A375 (cell line): ENCODE data around the gene ATP2A3. TPM values are rescaled to one million over a fixed set of nuclear protein-coding genes. Genes with fewer than 3 reads are reported as not detected.

Source experiments
- total RNA-seq: library from RNA; depleted of rRNA; stranded (reverse); fragments of >200 nt; shearing (Covaris generic); gene quantifications from 2 replicates; pipeline ENCODE4 v1.2.3, GENCODE V29; 2014; rRNA removed

ATP2A3 gene
- 0.32 and 0.79 TPM in 2 replicates for total RNA-seq

DNA sequence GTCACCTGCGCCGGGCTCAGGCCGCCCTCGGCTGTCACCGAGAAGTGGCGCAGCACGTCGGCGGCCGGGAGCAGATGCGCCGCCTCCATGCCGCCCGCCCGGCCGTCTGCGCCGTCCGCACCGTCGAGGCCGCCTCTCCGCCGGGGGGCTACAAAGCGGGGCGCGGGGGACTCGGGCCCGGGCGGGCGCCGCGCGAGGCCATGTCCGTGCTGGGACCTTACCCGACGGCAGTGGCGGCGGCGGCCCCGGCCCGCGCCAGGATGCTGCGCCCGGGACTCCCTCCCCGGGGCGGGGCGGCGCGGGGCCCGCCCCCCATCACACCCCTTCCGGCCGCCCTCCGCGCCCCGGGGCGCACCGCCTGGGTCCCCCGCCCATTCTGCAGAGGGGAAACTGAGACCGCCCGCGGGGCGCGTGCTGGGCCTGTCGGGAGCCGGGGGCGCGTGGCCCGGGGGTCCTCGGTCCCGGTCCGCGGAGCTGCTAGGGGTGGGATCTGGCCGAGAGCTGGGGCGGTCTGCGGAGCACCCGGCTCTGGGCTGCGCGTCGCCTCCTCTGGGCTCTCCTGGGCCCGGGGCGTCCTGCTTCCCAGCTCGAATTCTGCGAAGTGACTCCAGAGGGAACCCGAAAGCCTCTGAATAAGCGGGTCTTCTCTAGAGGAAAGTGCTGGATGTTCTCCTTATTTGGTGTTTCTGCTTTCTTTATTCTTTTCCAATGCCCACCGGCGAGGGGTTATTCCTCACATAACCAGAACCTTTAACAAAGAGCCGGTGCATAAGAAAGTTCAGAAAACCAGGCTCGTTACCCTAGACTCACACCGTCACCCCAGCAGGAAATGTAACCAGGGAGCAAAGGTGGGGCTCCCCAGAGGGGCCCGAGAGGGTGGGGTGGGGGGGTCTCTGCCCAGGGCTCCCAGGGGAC, at the start of gene ATP2A3:
Gene ATP2A3 (minus strand): TSS at position 235 of the 915 bp plus-strand sequence. CDS start 146 bp downstream, at position 89.

DNA sequence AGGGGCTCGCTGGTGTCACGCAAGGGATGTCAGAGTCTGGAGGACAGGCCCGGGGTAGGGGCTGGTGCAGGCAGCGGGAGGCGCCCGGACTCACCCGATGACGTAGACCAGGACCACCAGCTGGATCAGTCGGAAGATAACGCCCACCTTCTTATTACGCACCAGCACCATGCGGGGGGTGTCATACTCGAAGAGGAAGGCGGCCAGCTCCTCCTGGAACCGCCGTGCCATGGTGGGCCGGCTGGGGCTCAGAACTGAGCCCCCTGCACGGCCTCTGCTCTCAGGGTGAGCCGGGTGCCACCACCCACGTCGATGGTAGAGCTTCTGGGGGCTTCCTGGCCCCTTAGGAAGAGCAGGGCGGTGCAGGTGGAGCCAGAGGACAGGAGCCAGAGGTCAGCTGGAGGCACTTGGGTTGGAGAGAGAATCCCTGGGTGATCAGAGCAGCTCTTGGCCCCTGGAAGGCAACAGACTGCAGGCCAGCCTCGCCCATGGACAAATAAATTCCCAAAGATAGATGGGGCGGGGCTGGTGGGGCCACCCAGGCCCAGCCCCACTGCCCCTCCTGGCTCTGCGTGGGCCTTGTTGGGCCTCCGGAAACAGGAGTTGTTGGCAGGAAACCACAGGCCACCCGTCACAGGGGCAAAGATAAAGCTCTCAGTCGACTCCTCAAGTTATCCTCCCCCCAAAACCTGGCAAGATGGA, 48.1 kb downstream of the ATP2A3 start, which contains the start of gene P2RX1:
Gene P2RX1 (minus strand): TSS at position 471 of the 702 bp plus-strand sequence. CDS start 240 bp downstream, at position 231.

DNA sequence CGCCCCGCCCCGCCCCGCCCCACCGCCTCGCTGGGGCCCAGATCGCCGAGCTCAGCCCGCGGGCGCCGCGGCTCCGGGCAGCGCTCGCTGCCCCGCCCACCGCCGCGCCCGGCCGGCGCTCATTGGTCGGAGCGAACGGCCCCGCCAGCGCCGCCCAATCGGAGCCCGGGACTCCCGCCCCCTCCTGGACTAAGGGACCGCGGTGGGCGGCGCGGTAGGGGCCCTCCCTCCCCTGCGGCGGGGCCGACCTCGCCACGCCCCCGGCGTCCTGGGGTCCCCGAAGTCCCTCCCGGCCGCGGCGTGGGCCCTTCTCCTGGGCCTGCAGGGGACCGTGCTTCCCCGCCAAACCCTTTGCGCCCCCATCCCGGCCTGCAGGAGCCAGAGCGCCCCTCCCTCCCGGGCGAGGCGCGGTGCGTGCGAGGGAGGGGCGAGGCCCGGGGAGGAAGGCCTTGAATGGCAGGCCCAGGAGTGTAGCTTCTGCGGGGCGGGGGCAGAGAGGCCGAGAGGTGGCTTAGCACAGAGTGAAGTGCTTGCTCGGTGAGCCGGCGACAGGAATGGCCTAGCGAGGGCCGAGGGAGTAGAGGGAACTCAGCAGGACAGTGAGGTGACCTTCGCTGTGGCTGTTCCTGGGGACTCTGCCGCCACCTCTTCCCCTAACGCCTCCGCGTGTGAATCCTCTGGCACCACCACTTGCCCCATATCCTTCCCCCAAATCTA, 71.1 kb downstream of the ATP2A3 start, which contains the start of gene CAMKK1:
Gene CAMKK1 (minus strand): TSS at position 51 of the 717 bp plus-strand sequence. CDS start 7,366 bp downstream, outside the sequence.

Other genes starting within 250 kb of the ATP2A3 start
- 14.6 and 17.9 TPM in 2 replicates for gene HASPIN, start 240.5 kb downstream of the ATP2A3 start, total RNA-seq
- 15.5 and 20.7 TPM in 2 replicates for gene ITGAE, start 163.2 kb downstream of the ATP2A3 start, total RNA-seq
- 19.5 and 34.6 TPM in 2 replicates for gene NCBP3, start 118.2 kb downstream of the ATP2A3 start, total RNA-seq
- 2.1 and 2.2 TPM in 2 replicates for gene CAMKK1, start 71.4 kb downstream of the ATP2A3 start, total RNA-seq
- gene P2RX1, start 48.0 kb downstream of the ATP2A3 start, total RNA-seq = 0.34 TPM in 1 of 2 replicates, not detected in the other
- 24.6 and 29.7 TPM in 2 replicates for gene ZZEF1, start 178.6 kb upstream of the ATP2A3 start, total RNA-seq
- gene CYB5D2, start 178.8 kb upstream of the ATP2A3 start, total RNA-seq = 40.4 and 42.6 TPM in 2 replicates